ENCODE data around the gene TIMP4. TPM values are rescaled to one million over a fixed set of nuclear protein-coding genes. Genes with fewer than 3 reads are reported as not detected.

Gene TIMP4
- total RNA-seq, 1 donor from 2014 or later: not detected

DNA sequence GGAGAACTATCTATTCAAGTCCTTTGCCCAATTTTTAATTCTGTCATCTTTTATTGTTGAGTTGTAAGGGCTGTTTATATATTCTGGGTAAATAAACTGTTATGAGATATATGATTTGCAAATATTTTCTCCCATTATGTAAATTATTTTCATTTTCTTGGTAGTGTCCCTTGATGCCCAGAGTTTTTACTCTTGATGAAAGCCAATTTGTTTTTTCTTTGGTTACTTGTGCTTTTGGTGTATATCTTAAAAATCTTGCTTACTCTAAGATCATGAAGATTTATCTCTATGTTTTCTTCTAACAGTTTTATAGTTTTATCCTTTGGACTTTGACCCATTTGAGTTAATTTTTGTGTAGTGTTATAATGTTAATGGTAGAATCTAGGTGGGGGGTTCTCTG lies 44.5 kb downstream of the TIMP4 start:
- no peak overlapping the region for H3K4me3 Mint-ChIP-seq (ENCODE audit: low read depth)
- no peaks in the 10 kb centered on the region for H3K27me3 Mint-ChIP-seq
- H3K36me3 Mint-ChIP-seq (ENCODE audit: insufficient read depth): peaks cover 2% of the 10 kb centered on the region
- DNase-seq (ENCODE audit: low spot score, unreplicated experiment): no peak
- TF ChIP-seq, protein P1, sequence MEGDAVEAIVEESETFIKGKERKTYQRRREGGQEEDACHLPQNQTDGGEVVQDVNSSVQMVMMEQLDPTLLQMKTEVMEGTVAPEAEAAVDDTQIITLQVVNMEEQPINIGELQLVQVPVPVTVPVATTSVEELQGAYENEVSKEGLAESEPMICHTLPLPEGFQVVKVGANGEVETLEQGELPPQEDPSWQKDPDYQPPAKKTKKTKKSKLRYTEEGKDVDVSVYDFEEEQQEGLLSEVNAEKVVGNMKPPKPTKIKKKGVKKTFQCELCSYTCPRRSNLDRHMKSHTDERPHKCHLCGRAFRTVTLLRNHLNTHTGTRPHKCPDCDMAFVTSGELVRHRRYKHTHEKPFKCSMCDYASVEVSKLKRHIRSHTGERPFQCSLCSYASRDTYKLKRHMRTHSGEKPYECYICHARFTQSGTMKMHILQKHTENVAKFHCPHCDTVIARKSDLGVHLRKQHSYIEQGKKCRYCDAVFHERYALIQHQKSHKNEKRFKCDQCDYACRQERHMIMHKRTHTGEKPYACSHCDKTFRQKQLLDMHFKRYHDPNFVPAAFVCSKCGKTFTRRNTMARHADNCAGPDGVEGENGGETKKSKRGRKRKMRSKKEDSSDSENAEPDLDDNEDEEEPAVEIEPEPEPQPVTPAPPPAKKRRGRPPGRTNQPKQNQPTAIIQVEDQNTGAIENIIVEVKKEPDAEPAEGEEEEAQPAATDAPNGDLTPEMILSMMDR (IDR thresholded peaks at IDR 0.05; ENCODE audit: unreplicated experiment): no peak
- no peak overlapping the region for H3K27ac Mint-ChIP-seq
- H3K4me1 Mint-ChIP-seq (ENCODE audit: low read depth): no peaks in the 10 kb centered on the region
- H3K9me3 Mint-ChIP-seq (ENCODE audit: low read depth): peaks cover 12% of the 10 kb centered on the region

DNA sequence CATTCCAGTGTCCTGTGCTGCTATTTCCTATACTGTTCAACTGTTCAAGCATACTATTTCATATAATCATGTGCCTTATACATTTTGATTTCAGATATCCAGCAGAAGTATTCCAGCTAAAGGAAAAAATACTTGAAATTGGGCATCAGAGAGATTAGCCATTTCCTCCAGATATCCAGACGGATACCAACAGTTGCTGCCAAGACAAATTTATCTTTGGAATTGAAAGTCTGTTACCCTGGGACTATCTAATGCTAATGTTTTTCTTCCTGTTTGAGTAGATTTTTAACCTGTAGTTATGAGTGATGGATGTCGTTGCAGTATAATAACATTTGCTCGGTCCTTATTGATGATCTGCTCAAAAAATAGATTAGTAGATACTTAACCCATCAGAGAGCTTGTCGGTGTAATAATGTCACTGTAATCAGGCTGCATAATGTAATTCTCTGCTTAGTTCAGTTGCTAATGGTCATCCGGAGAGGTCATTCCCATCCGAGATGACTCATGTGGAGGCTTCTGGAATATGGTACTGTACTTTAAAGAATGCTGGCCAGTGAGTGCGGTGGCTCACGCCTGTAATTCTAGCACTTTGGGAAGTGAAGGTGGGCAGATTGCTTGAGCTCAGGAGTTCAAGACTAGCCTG lies 51.5 kb downstream of the TIMP4 start:
- no peak overlapping the region for H3K4me3 Mint-ChIP-seq (ENCODE audit: low read depth)
- TF ChIP-seq, protein P1 (IDR thresholded peaks at IDR 0.05; ENCODE audit: unreplicated experiment): no peak
- H3K9me3 Mint-ChIP-seq (ENCODE audit: low read depth): peaks cover 12% of the 10 kb centered on the region
- DNase-seq (ENCODE audit: low spot score, unreplicated experiment): no peak
- H3K36me3 Mint-ChIP-seq (ENCODE audit: insufficient read depth): peaks cover 2% of the 10 kb centered on the region
- no peak overlapping the region for H3K27ac Mint-ChIP-seq
- H3K4me1 Mint-ChIP-seq (ENCODE audit: low read depth): no peaks in the 10 kb centered on the region
- no peaks in the 10 kb centered on the region for H3K27me3 Mint-ChIP-seq

Other genes starting within 250 kb of the TIMP4 start
- gene SYN2, start 154.5 kb downstream of the TIMP4 start, total RNA-seq: 0.96 and 1.4 TPM in 2 replicates
- gene PPARG, start 130.2 kb upstream of the TIMP4 start, total RNA-seq: 17.1 and 17.5 TPM in 2 replicates

Data from progenitor cell of endocrine pancreas (in vitro differentiated cells).